HG03066 (cell line): ENCODE measurements around the gene AP3M1.

ENCODE experiments used
- ATAC-seq: cut with Tn5 transposase; IDR thresholded peaks from one replicate; pipeline ENCODE4 v1.9.1; 2021; ENCODE audit warnings: low read depth; ENCODE audit not compliant: unreplicated experiment

AP3M1 gene

DNA sequence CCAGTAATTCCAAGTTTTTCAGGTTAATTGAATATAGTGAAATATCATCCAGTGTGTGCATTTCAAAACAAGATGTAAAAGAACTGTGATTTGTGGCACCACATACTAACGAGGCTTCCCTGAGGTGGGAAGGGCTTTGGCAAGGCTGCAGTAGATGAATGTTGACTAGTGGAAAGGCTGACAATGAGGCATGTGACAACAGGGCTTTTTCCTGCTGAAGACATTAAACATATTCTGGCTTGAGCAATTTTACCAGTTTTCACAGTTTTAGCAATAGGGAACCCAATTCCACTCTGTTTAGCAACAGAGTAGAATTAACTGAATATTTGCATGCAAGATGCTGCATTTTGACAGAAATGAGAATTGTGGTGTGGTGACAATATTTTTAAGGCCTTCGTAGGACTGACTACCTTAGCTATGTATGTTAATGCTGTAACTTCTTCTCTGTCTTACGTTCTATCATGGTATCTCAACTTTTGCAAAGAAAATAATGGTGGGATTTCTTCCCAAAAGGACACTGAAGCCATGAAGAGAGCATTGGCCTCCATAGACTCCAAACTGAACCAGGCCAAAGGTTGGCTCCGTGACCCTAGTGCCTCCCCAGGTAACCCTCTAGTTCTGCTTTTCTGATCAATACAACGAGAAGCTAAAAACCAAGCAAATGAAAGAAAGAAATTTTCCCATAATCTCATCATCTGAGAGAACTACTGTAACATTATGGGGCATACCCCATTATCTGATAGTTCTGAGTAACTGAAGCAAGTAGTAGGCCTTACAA lies 68.5 kb downstream of the AP3M1 start:
- ATAC-seq: no peak

DNA sequence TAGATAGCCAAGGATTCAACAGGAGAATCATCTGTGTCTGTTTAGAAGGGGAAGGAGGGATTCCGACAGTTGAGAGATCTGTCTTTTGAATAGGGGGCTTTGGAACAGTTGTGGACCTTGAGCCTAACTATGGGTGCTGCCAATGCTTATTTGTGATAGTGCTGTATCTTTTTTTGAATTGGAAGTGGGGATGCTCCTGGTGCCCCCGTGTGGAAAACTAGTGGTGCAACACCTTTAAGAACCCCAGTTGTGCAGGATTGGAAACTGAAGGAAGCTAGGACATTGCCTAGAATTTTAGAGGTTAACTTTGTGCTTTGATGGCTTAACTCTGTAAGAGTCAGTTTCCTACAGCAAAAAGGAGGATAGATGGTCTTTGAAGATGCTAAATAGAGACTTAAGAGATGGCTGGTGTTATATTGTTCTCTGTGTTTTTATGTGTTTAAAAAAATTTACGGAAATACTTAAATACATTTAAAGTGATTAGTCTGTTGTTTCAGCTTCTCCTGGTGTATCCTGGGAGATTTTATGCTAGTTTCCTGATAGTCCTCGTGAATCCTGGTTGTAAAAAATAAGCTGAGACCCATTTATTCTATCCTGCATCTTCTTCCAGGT lies 69.3 kb downstream of the AP3M1 start:
- no peak for ATAC-seq

DNA sequence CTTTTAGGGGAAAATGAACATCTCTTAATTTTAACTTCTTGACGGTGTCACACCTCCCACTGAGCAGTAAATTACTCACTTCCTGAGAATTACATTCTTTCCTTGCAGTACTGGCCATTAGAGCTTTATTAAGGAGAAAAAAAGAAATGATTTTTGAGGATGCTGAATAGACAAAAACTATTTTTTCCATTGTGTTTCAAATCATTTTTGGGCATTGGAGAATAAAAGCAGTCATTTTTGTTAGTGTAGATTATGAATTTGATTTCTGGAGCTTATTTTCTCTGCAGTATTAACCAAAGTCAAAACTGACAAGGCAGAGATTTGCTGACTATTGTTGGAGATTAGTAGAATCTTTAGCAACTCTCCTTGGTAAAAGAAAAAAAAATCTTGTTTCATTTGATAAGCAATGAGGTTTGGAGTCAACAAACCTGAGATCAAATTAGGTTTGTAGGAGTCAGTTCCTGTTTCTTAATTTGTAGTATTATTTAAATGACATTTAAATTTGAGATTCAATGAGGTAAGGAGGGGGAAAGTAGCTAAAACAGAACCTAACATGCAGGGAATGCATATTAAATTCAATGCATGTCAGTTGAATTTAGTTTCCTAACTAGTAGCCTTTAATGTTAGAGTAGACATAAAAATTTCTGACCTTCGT lies 70.6 kb downstream of the AP3M1 start:
- ATAC-seq: no peak

DNA sequence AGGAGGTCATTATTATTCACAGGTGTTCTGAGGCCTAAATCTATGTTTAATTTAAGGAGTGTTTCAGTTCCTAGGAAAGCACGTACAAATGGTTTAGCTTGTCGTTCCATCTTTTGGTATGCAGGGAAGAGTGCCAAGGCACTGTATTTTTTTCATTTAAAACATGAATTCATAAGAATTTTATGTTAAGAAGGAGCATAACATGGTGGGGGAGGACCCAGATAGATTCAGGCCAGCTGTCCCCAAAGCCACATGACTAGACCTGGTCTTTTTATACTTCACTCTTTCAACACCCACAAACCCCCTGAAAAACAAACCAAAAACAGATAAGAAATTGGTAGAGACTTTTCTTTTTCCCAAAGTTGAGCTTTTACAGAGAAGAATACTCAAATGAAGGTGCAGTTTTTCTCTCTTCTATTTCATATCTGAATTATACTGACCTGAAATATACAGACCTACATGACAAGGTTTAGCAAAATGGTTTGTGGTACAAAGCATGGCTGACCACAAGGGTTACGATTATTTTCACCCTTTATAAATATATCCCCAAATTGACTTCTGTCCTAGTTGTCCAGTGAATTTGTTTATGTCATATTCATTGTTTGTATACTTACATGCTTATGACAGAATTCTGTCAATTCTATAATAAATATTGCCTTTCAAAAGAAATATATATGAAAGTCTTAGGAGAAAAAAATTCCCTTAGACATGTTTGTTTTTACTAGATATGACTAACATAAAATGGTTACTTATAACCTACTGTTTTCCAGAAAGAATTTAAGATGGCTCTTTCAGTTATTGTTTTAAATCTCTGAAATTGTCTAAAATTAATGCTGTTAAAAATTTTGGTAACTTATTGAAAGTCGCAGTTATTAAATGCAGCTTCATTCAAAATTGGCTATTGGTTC lies 71.3 kb downstream of the AP3M1 start:
- ATAC-seq: no peak

DNA sequence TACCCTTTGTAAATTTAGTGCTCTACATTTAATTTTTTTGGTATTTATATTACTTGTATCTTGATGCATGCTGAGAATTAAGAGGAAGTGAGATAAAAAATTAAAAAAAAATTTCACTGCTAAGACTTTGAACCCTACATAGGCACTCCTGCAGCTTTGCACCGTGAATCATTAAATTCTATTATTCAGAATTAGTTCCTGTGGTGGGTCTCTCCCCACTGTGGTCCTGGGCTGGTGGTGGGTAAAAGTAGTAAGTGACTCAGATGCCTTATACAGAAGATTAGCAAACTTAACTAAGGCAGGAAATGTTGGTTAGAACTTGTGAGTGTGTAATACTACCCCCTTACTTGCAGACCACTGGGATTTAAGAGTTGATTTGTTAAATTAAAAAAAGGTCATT lies 72.6 kb downstream of the AP3M1 start:
- ATAC-seq: no peak

DNA sequence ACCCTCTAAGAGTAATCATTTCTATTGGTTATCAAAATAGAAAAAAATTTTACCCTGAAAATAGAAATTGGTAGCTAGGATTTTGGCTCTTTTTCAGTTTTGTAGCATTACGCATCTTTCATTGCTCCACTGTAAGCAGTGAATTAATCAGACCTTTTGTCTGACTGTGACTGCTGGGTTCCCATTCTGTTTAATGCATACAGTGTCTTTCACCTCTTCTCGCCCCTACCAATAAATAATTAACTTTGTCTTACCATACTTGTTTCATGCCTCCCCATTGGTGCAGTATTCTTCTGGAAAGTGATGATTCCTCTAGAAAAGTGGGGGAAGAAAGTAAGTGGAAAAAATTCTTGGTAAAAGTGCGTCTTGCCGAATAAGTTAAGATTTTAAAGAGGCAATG lies 73.2 kb downstream of the AP3M1 start:
- no peak for ATAC-seq

DNA sequence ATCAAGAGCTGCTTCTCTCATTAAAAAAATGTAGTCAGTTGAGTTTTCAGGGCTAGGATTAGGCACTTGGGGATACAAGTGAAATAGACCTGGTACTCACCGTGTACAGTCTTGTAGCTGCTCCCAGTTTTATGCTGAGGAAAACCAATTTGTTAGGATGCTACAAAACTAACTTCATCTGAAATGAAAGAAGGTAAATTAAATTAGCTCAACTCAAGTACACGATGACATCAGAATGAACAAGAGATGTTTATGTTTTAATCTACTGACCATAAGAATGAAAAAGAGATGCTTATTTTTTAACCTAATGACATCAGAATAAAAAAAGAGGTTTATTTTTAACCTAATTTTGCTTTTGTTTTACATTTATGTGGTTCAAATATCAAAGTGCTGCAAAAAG lies 73.7 kb downstream of the AP3M1 start:
- no peak for ATAC-seq

DNA sequence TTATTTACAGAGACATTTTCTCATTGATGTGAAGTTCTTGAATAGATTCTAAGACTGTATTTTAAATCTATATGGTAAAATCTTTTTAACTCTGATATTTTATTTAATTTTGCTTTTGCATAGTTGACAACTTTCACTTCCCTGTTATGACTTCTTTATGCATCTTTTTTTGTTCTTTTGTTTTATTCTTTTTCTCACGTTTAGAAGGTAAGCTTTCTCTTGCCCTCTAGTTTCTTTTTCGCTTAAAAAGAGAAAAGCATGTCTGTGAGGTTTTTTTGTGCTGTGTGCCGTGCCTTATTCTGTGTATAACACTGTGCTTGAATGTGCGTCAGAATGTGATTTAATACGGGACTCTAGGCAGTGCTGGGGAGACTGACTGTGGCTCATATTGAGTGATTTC lies 74.7 kb downstream of the AP3M1 start:
- ATAC-seq: no peak

DNA sequence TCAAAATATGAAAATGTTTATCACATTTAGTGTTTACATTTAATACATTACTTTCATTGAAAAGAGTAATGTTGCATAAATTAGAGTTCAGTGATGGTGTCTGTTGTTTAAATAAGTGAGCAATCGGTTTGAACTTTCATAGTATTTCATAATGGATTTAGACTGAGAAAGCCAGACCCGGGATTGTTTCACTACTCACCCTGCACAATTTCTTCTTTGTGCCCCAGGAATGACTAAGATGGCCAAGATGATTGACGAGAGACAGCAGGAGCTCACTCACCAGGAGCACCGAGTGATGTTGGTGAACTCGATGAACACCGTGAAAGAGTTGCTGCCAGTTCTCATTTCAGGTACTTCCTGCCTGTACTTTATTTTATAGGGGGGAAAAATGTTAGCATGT lies 78.1 kb downstream of the AP3M1 start:
- no peak for ATAC-seq

DNA sequence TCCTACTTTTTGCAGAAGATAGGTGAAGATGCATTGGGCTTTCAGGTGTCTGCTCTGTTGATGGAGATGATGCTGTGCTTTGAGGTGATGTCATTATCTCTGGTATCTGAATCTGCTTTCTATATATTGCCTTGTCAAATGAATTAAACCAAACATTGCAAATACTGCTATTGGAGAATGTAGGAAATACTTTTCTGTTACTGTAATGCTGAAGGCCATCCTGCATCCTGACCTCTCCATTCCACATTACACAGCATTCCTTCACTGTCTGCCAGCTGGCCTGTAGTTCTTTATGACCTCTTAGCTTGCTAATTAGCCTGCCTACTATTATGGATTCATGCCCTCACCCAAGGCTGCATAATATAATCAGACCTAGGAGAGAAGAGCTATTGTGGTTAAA lies 79.5 kb downstream of the AP3M1 start:
- ATAC-seq: no peak
